Embryonic facial prominence (tissue), 1 donor: ENCODE measurements around the gene FOXP1.

Experiments
- DNase-seq: peaks from one replicate; pipeline ENCODE4 v3.0.0-alpha.2; 2016; ENCODE audit errors: extremely low spot score

The FOXP1 gene

DNA sequence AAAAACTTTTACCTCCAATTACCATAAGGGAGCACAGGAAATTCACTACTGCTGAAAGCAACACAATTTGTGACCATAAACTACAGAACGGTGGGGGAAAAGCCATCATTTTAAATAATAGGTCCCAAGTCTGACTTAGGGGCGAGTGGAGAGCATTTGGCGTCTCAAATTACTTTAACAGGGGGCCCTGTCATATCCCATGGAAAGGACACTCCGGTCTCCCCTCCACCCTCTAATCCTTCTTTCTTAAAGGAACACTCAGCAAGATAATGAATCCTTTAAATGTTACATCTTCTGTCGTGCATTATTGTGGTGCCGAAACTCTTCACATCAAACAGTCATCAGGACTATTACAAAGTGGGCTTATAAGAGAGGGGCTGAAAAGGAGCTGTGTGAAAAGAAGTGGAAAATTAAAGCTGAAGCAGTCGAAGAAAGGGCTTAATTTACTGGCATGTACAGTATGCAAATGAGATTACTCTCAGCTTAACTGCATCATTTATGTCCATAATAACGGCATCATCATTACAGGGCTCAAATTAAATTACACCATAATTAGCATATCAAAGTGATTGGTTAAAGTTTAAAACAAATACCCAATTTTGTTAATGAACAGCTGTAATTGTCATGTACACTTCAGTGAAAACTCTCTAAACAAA lies 342.2 kb downstream of the FOXP1 start:
- no peak for DNase-seq

DNA sequence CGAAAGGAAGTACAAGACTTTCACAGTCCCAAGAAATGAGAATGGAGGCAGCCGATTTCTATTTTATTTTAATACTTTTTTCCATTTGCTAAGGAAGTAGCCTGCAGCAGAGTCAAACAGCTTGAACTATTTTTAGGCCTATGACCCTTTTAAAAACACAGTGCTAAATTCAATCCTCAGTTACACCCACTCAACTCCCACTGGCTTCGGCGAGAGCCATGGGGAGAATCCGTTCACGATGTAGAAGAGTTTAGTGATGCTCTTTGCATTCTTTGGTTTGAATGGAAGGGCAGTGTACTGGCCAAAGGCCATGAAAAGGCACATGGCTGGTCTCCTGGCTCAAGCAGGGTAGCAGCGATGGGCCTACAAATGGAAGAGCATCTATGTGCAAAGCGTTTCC lies 343.5 kb downstream of the FOXP1 start:
- DNase-seq = no peak

- no peak for DNase-seq
Observed at GRCh38 chr3:71238355-71238757, 345.2 kb downstream of the FOXP1 start.

DNA sequence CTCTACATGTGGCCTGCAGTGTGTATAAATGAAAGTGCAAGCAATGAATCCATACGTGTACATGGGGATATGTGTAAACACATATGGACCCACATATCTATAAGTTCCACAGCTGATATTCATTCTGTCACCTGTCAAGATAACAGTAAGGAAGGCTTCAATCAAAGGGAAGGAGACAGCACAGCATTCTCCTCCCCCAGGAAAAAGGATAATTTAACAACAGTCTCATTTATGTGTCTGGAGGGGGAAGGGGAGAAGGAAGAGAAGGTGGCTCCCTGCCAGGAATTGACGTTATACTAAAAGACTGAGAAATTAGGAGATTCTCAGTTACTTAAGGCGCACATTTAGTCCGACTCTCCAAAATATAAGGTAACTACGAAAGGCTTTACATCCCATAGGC lies 345.9 kb downstream of the FOXP1 start:
- no peak for DNase-seq

DNA sequence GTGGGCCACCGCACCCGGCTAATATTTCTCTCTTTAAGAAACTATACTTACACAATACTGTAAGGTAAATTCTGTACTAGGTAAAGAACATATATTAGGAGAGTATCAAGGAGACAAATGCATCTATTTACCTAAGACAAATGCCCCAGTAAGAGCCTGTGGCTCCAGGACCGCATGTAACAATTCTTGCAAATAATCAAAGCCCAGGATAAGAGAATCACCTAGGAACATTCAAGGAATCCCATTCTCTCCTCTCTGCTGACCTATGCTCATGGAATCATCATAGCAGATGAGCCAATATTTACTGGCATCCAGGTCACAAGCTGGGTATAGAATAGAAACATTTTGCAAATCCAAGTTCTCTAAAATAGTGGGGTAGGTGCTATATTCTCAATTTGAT lies 347.7 kb downstream of the FOXP1 start:
- DNase-seq = no peak

GRCh38 chr3:71232895-71233294 lies 350.6 kb downstream of the FOXP1 start:
- DNase-seq = no peak

DNA sequence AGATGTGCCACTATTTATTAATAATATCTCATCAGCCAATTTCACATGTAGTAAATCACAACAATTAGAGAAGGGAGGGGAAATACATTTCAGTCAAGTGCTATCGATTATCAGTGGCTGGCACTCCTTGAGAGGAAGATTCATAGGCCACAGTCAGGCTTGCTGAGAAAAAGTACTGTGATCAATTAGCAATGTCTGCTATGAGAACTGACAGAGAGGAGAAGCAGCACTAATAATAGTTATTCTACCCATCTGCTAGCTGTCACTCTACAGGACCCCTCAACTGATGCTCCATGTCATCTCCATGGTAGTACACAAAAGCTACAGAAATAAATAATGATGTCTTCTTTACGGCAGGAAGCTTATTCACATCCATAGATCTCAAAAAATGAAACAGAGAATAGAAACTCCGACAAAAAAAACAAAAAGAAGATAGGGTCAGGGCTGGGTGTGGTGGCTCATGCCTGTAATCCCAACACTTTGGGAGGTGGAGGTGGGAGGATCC lies 351.3 kb downstream of the FOXP1 start:
- DNase-seq = no peak

DNA sequence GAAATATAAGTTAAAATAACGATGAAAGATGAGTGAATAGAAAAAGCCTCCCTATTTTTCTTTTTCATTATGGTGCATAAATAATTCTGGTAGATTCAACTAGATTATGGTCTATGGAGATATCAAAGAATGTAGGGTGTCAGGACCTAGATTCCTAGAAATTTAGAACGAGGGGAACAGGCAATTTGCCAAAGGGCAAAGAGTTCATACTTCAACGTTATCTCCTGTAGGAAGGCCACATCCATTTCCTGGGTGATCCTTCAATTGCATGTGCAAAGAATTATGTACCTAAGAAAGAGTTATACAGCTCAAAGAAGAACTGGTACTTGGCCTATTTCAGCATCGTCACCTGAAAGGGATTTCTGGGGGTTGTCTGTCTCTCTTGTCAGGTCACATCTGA lies 351.8 kb downstream of the FOXP1 start:
- no peak for DNase-seq

DNA sequence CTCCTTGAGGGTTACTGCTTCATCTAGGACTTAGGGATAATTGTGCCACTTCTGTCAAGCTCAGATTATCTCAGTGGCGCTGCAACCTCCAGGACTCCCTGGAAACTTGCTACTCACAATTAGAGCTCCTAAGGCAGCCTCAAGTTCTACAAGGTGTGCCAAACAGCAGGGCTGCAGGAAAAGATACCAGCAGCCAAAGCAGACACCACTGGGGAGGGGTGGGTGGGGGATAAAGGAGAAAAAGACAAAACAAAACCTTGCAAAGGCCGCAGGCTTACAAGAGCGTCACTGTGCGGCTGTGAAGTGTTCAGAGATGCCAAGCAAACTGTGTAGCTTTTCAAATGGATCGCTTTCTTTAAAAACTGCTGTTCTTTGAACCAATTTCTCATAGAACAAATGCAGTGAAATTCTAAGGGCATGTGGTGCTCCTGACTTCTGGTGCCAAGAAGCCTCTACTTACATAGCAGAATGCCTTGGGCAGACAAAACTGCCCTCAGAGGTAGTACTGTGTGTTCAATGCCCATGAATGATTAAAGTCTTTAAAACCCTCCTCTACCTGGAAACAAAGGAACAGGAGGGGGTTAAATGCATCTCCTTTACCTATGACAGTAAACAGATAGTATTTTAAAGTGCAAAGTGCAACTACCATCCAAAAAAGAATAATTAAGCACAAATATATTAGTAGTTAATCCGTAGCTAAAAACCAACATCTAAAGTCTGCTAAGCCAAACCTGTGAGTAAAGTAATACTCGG lies 353.4 kb downstream of the FOXP1 start:
- no peak for DNase-seq

GRCh38 chr3:71228156-71228866 lies 355.2 kb downstream of the FOXP1 start:
- no peak for DNase-seq

DNA sequence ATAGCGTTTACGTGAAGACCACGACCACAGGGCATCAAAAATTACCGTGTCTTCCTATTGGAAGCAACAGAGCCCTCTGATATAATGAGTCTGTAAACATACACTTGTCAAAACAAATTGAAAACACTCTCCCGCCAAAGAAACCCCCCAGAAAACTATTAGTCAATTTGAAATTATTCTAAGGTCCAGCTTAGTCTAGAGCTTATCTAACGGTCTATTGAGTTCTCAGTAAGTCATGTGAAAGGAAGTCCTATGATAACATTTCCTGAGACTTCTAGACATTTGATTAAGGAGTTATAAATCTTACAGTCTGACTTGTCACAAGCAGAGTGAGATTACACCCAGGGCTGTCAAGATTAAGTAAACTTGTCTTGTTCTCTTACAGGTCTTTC lies 356.3 kb downstream of the FOXP1 start:
- no peak for DNase-seq

DNA sequence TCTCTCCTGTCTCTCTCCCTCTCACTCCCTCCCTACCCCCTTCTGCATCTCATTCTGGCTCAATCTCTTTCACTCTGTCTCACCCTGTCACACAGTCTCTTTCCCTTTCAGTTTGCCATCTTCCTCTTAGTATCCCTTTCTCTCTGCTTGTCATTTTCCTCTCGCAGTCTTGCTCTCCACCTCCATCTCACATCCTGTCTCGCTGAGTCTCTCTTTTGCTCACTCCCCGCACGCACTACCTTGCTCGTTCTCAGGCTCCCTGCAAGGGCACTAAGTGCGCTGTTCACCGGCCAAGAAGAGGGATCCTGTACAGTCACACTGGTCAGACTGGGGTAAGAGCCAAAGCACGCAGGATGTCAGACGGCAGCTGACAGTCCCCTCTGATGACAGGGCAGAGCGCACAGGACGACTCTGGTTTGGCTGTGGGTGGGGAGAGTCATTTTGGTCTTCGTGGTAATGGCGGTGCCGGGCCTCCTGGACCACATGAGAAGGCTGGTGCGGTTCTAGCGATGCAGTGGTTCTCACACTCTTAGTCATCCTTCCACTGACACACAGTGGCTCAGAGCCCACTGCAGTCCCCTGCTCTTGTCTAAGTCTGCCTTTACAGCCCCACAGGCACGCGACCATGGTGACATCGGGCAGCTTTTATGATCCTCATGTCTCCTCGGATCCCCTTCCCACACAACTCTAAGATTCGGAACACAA lies 356.8 kb downstream of the FOXP1 start:
- DNase-seq = no peak

DNA sequence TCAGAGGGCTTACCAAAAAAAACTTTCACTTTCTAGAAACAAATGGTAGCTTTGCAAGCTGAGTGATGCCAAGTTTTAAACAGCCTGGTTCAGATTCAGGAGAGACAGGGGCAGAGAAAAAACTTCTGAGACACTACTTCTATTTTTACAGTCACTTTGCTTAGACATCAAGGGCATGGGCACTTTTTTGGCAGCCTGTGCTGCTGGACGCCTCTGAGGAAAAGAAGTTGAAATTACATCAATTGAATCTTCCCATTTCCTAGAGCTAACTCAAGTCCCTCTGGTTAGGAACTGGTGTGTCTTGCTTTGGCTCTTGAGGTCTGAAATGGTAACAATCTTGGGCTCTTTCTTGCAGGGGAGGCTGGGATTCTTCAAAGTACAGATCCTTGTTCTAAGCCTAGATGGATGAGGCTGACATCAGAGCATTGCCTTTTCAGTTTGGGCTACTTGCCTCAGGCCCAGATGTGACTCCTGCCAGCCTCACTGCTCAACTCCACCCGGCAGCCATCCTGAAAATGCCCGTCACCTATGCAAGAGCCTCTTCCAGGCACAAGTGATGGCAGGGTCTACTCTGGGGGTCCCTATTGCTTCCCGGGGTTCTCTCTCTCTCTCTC lies 357.5 kb downstream of the FOXP1 start:
- no peak for DNase-seq

DNA sequence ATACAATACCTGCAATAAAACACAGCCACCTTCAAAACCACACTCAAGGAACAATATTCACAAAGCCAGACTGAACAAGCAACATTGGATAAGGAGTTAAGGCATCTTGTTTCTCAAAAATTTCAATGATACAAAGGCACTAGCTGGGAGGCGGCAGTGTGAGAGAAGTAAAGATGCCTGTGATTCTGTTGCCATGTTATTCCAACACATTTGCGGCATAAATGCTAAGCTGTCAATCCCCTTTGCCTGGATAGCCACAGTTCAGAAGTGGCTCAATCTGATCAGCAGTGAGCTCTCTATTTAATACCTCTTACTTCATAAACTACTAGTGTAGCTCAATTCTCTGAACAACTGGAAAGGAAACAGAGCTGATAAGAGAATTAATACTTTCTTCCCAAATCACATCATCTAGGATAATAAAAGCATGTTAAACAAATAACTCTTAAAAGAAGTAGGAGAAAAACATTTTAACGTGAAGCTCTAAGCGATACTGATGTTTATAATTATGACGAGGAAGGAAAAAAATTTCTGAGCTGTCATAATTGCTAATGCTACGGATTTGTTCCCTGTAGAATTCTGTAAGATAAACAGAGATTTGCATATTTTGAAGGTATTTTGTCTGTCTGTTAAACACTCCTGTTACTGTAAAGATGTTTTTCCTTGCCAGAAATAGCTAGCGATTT lies 358.4 kb downstream of the FOXP1 start:
- DNase-seq = no peak

DNA sequence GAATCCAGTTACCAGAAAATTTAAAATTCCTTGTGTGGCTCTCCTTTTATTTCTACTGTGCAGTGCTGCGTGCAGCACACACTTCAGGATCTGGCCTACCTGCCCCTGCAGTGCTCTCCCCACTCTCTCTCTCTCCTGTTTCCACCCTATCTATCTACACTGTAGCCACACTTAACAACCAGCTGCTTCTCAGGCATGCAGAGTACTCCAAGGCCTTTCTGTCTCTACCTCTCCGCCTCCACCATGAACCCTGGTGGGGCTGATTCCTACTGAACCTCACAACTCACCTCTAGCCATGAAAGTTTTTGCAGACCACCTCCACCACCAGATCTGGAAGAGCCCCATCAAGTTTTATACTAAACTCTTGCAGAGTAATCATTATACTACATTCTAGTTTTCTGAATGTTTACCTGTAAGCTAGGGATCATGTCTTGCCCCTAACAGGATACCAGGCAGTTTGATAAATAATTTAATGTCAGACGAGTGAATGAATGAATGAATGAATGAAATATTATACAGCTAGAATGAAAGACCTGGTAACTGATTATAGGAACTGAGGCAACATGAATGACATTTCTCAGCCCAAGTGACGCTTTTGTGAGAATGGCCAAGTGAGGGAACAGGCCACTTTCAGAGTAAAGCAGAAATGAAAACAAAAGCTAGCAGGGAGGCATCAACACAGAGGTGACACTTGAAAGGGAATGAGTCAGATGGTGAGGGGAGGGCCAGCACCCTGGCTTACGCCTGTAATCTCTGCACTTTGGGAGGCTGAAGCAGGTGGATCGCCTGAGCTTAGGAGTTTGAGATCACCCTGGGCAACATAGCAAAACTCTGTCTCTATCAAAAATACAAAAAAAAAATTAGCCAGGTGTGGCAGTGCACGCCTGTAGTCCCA lies 363.5 kb downstream of the FOXP1 start:
- DNase-seq = no peak

DNA sequence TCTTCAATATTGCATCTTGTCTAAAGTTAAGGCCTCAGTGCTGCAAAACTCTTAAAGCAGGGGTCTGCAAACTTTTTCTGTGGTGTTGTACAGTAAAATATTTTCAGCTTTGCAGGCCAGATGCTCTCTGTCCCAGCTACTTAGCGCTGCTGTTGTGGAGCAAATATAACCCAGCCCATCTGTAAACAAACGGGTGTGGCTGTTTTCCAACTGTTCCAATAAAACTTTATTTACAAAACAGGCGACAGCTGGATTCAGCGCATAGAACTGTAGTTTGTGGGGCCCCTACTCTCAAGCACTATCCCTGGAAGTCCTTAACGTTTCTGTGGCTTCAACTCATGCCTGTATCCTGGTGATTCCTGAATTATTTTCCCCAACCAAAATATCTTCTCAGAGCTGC lies 365.0 kb downstream of the FOXP1 start:
- DNase-seq = no peak

GRCh38 chr3:71217640-71218222 lies 365.8 kb downstream of the FOXP1 start:
- no peak for DNase-seq

DNA sequence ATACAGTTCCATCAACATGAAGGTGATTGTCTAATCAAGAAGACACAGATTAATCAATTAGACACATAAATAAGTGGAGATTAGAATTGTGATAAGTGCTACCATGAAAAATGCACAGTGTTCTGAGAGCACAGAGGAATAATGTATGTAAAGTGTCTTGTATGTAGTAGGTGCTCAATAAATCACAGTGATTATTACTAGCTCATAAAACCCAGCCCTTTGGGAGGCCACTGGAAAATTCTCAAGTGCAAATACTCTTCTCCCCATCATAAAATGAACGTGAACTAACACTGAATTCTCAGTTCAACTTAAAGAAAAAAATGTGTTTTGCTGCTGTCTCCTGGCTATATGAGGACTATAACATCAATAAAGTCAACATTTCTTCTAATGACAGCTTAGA lies 368.2 kb downstream of the FOXP1 start:
- DNase-seq = no peak

DNA sequence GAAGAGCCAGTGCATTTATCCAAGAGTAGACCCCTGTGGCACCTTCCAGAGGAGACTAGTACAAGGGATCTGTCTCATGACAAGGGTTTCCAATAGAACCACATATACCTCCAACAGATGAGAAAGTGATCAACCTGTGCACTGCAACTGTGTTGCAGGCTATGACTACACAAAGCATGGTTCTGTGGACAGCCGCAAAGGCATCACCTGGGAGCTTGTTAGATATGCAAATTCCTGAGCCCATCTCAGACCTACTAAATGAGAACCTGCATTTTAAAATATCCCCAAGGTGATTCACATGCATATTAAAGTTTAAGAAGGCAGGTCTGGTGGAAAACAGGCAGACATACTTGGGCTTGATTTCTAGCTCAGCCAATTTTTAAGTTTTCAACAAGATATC lies 368.7 kb downstream of the FOXP1 start:
- no peak for DNase-seq

GRCh38 chr3:71214016-71214415 lies 369.5 kb downstream of the FOXP1 start:
- DNase-seq = no peak
